ENCODE results near the gene GRAMD1A.

- TF ChIP-seq, protein P1, sequence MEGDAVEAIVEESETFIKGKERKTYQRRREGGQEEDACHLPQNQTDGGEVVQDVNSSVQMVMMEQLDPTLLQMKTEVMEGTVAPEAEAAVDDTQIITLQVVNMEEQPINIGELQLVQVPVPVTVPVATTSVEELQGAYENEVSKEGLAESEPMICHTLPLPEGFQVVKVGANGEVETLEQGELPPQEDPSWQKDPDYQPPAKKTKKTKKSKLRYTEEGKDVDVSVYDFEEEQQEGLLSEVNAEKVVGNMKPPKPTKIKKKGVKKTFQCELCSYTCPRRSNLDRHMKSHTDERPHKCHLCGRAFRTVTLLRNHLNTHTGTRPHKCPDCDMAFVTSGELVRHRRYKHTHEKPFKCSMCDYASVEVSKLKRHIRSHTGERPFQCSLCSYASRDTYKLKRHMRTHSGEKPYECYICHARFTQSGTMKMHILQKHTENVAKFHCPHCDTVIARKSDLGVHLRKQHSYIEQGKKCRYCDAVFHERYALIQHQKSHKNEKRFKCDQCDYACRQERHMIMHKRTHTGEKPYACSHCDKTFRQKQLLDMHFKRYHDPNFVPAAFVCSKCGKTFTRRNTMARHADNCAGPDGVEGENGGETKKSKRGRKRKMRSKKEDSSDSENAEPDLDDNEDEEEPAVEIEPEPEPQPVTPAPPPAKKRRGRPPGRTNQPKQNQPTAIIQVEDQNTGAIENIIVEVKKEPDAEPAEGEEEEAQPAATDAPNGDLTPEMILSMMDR (IDR thresholded peaks at IDR 0.05) = no peak
- TF ChIP-seq POLR2A (IDR thresholded peaks at IDR 0.05) = no peak
- peak in 1 of 3 donors; percentile 37 for TF ChIP-seq POLR2AphosphoS5 (IDR thresholded peaks at IDR 0.05)
Measured at GRCh38 chr19:34961775-34962686, 38.1 kb upstream of the GRAMD1A start.

All from breast epithelium (tissue), 3 donors.